Thyroid gland (tissue), 4 donors: ENCODE results near the gene CDK15. TPM values are rescaled to one million over a fixed set of nuclear protein-coding genes. Genes with fewer than 3 reads are reported as not detected.

Source experiments
- DNase-seq, 2 donors: peaks; one replicate each; pipeline ENCODE4 v3.0.0-alpha.2; 2019
- H3K27ac ChIP-seq, 3 donors: fragments of 200-600 bp; sonication (generic); 1 replicate in 2 of 3; 2 replicates in 1 of 3; pipeline ENCODE4 v1.5.1; 2016 to 2019; ENCODE audit warnings: mild to moderate bottlenecking in 1 of 3, moderate library complexity in 1 of 3
- H3K27me3 ChIP-seq: fragments of 200-600 bp; sonication (generic); one replicate; pipeline ENCODE4 v1.5.1; 2019
- H3K36me3 ChIP-seq, 2 donors: fragments of 200-600 bp; sonication (generic); one replicate each; pipeline ENCODE4 v1.5.1; 2016 to 2019
- H3K4me1 ChIP-seq, 2 donors: fragments of 200-600 bp; sonication (generic); one replicate each; pipeline ENCODE4 v1.5.1; 2017 to 2019
- H3K4me3 ChIP-seq, 3 donors: fragments of 200-600 bp; sonication (generic); replicated peaks in 1 of 3; 1 replicate in 2 of 3; 2 replicates in 1 of 3; pipeline ENCODE4 v1.5.1; 2016; ENCODE audit warnings: mild to moderate bottlenecking in 1 of 3
- H3K9me3 ChIP-seq: fragments of 200-600 bp; sonication (generic); one replicate; pipeline ENCODE4 v1.5.1; 2017
- CTCF ChIP-seq, 6 experiments: fragments of 200-600 bp in 3 of 6; fragments of 450-650 bp in 3 of 6; sonication (generic) in 3 of 6; IDR thresholded peaks; one replicate each; pipeline ENCODE4 v1.5.1; 2016 to 2019; ENCODE audit warnings: antibody characterized with exemption in 6 of 6, mild to moderate bottlenecking in 2 of 6, inconsistent platforms in 1 of 6, moderate library complexity in 1 of 6
- POLR2A ChIP-seq, 2 donors: fragments of 450-650 bp; IDR thresholded peaks; one replicate each; pipeline ENCODE4 v1.6.1; 2017; ENCODE audit warnings: antibody characterized with exemption in 2 of 2, mild to moderate bottlenecking in 2 of 2, moderate library complexity in 1 of 2
- WGBS, 2 donors: methylation state at CpG; one replicate each; pipeline ENCODE4 v1.1.5; 2017; 5-methylcytosine and 5-hydroxymethylcytosine counted together
- intact Hi-C: fragments of 100-400 bp; cut with DNase I; formaldehyde crosslinking; loops from one replicate; pipeline ENCODE4 v1.15.1; 2023
- total RNA-seq, 4 donors: library from RNA; depleted of rRNA; stranded (reverse); fragments of >200 nt; gene quantifications; one replicate each; pipeline ENCODE4 v1.2.3, GENCODE V29; 2016

CDK15 gene
- total RNA-seq, 4 donors from 2014 or later, result 1.2 TPM; not detected in 3

GRCh38 chr2:201880579-201880978 lies 74.2 kb downstream of the CDK15 start:
- TF ChIP-seq POLR2A (IDR thresholded peaks at IDR 0.05) (no peak), CTCF (IDR thresholded peaks at IDR 0.05) (no peak)
- intact Hi-C loops, result no loop called here
- 35 to 38% methylated on average over 3 of the region's 3 CpGs for WGBS, 2 donors
- Histone ChIP-seq H3K9me3 (no peaks in the 10 kb centered on the region), H3K27ac (no peak overlapping the region), H3K36me3 (no peaks in the 10 kb centered on the region), H3K4me3 (no peak overlapping the region), H3K27me3 (no peaks in the 10 kb centered on the region), H3K4me1 (peaks cover 0 to 4% of the 10 kb centered on the region in 2 donors)
- DNase-seq, result no peak

- TF ChIP-seq POLR2A (IDR thresholded peaks at IDR 0.05) (no peak), CTCF (IDR thresholded peaks at IDR 0.05) (no peak)
- peak in 1 of 2 donors; percentile 5 for DNase-seq
- Histone ChIP-seq H3K9me3 (no peaks in the 10 kb centered on the region), H3K27me3 (no peaks in the 10 kb centered on the region), H3K4me3 (no peak overlapping the region), H3K4me1 (peaks cover 0 to 4% of the 10 kb centered on the region in 2 donors), H3K27ac (no peak overlapping the region), H3K36me3 (no peaks in the 10 kb centered on the region)
- intact Hi-C loops, result no loop called here
- WGBS, 2 donors, result 68 to 76% methylated on average over 9 of the region's 9 CpGs
These were observed 74.8 kb downstream of the CDK15 start for GRCh38 chr2:201880993-201881611.

GRCh38 chr2:201881741-201882140 lies 75.4 kb downstream of the CDK15 start:
- no peak for DNase-seq
- H3K27ac ChIP-seq, result no peak overlapping the region
- TF ChIP-seq CTCF (IDR thresholded peaks at IDR 0.05), result no peak
- no peak for TF ChIP-seq POLR2A (IDR thresholded peaks at IDR 0.05)
- H3K36me3 ChIP-seq, result no peaks in the 10 kb centered on the region
- 83 to 85% methylated on average over 4 of the region's 4 CpGs for WGBS, 2 donors
- peaks cover 0 to 4% of the 10 kb centered on the region in 2 donors for H3K4me1 ChIP-seq
- no peak overlapping the region for H3K4me3 ChIP-seq
- intact Hi-C loops, result no loop called here
- H3K9me3 ChIP-seq, result no peaks in the 10 kb centered on the region
- H3K27me3 ChIP-seq, result no peaks in the 10 kb centered on the region

- no peaks in the 10 kb centered on the region for H3K9me3 ChIP-seq
- intact Hi-C loops, result no loop called here
- no peak overlapping the region for H3K27ac ChIP-seq
- peaks cover 0 to 4% of the 10 kb centered on the region in 2 donors for H3K4me1 ChIP-seq
- no peaks in the 10 kb centered on the region for H3K27me3 ChIP-seq
- DNase-seq, result no peak
- TF ChIP-seq POLR2A (IDR thresholded peaks at IDR 0.05), result no peak
- no peak for TF ChIP-seq CTCF (IDR thresholded peaks at IDR 0.05)
- no peak overlapping the region for H3K4me3 ChIP-seq
- 39 to 41% methylated on average over 14 of the region's 14 CpGs for WGBS, 2 donors
- H3K36me3 ChIP-seq, result no peaks in the 10 kb centered on the region
These were observed 76.2 kb downstream of the CDK15 start for GRCh38 chr2:201882353-201883090.
